ENCODE data around the gene ZNF622. TPM values are rescaled to one million over a fixed set of nuclear protein-coding genes. Genes with fewer than 3 reads are reported as not detected.

Gene ZNF622
- total and polyA plus RNA-seq, 2 of the 13 experiments (the other 11 are each of a cell fraction or from before 2014, with no cell fraction given): 12.1 to 44.7 TPM

DNA sequence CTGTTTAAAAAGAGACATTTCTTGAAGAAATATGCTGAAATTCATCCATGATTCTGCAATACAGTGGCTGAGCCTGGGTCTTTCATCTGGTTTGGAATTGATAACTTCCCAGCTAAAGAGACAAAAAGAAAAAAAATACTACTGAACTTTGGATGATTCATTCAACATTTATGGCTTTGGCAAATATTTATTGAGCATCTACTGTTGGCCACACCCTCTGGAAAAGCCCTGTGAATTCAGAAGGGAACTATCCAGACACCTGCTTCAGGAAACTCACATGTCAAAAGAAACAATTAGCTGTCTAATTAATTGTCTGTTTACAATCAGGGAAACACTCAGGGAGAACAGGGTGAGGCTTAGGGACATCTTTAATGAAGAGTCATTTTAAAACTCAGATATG lies 17.8 kb upstream of the ZNF622 start:
- DNase-seq (ENCODE audit: low spot score) (no peak), FAIRE-seq (no peak), ATAC-seq (no peak)
- no peak for TF ChIP-seq ZBTB43 (CRISPR knock-in tag; conservative IDR thresholded peaks at IDR 0.05)
- no peak for TF ChIP-seq ZNF296 (CRISPR knock-in tag; conservative IDR thresholded peaks at IDR 0.05)
- no peaks in the 10 kb centered on the region; a peak in 1 of 5 replicates for H3K27me3 ChIP-seq (ENCODE audit: control insufficient read depth in 1 of 2, insufficient read depth in 2 of 2, low read length in 2 of 2)
- no peaks in the 10 kb centered on the region for H3K36me3 ChIP-seq (replicated peaks in 1 of 2; ENCODE audit: control insufficient read depth in 1 of 2, insufficient read depth in 2 of 2, low read length in 2 of 2)
- ChIA-PET POLR2A (no interaction called here), CTCF (ENCODE audit: low intra/inter-chr PET ratio, low total read pairs) (no interaction called here)
- H4K20me1 ChIP-seq (ENCODE audit: insufficient read depth, low read length): no peaks in the 10 kb centered on the region
- no peaks in the 10 kb centered on the region for H3K79me2 ChIP-seq (ENCODE audit: insufficient read depth, low read length)
- no peak overlapping the region for H3K4me2 ChIP-seq (ENCODE audit: low read depth, low read length)
- in situ Hi-C loops (cut with HindIII; ENCODE audit: extremely low pct_ligation_motif_present, low pct_unique_long_range_greater_than_20kb) (loop anchor here (10.0 kb wide), 1 partner anchor 181 kb away; no protein-coding TSS in a partner anchor), intact Hi-C loops (cut with micrococcal nuclease; ENCODE audit: unreplicated experiment) (no loop called here)
- H3K9ac ChIP-seq (ENCODE audit: insufficient read depth, low read depth, low read length): no peak overlapping the region
- H3K4me3 ChIP-seq (replicated peaks in 1 of 3; ENCODE audit: insufficient read depth in 1 of 3, low read depth in 2 of 3, low read length in 3 of 3): no peak overlapping the region
- H3K9me3 ChIP-seq (ENCODE audit: low read length): no peaks in the 10 kb centered on the region
- H2AFZ ChIP-seq (ENCODE audit: low read length): no peak overlapping the region
- H3K27ac ChIP-seq (ENCODE audit: extremely low read length, insufficient read depth, low read length): no peak overlapping the region
- BruUV-seq (replicated peaks): no TSS peak
- H3K4me1 ChIP-seq (ENCODE audit: insufficient read depth, low read length): no peaks in the 10 kb centered on the region

DNA sequence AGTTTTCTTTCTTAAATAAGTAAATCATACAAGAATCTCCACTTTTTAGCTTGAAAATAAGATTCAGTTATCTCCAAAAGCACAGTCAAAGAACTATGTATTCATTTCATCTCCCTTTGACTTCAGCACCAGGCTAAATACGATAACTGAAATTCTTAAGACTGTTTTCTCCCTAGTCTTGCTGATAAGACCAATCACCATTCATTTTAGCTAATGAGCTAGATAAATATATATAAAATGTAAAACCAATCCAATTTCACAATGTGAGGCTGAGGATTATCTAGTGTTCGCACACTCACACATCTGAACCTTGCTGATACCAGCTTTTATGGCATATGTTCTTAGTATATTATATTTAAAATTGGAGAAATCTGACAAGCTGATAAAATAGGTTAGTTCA lies 17.3 kb upstream of the ZNF622 start:
- DNase-seq (ENCODE audit: low spot score): no peak
- no peak overlapping the region for H3K9ac ChIP-seq (ENCODE audit: insufficient read depth, low read depth, low read length)
- H3K4me2 ChIP-seq (ENCODE audit: low read depth, low read length): no peak overlapping the region
- no peak overlapping the region for H3K27ac ChIP-seq (ENCODE audit: extremely low read length, insufficient read depth, low read length)
- 12% methylated on average over 2 of the region's 2 CpGs for WGBS (ENCODE audit: low lambda C conversion rate)
- intact Hi-C loops (cut with micrococcal nuclease; ENCODE audit: unreplicated experiment): no loop called here
- in situ Hi-C loops (cut with HindIII; ENCODE audit: extremely low pct_ligation_motif_present, low pct_unique_long_range_greater_than_20kb): loop anchor here (10.0 kb wide), 1 partner anchor 182 kb away; no protein-coding TSS in a partner anchor
- no peak for ATAC-seq
- H3K27me3 ChIP-seq (ENCODE audit: control insufficient read depth in 1 of 2, insufficient read depth in 2 of 2, low read length in 2 of 2): no peaks in the 10 kb centered on the region; a peak in 1 of 5 replicates
- H3K36me3 ChIP-seq (replicated peaks in 1 of 2; ENCODE audit: control insufficient read depth in 1 of 2, insufficient read depth in 2 of 2, low read length in 2 of 2): no peaks in the 10 kb centered on the region
- BruUV-seq (replicated peaks): no TSS peak
- no peaks in the 10 kb centered on the region for H3K9me3 ChIP-seq (ENCODE audit: low read length)
- no peak overlapping the region for H2AFZ ChIP-seq (ENCODE audit: low read length)
- no peaks in the 10 kb centered on the region for H3K79me2 ChIP-seq (ENCODE audit: insufficient read depth, low read length)
- H4K20me1 ChIP-seq (ENCODE audit: insufficient read depth, low read length): no peaks in the 10 kb centered on the region
- FAIRE-seq: no peak
- CTCF ChIA-PET (ENCODE audit: low intra/inter-chr PET ratio, low total read pairs): no interaction called here
- H3K4me3 ChIP-seq (replicated peaks in 1 of 3; ENCODE audit: insufficient read depth in 1 of 3, low read depth in 2 of 3, low read length in 3 of 3): no peak overlapping the region
- H3K4me1 ChIP-seq (ENCODE audit: insufficient read depth, low read length): no peaks in the 10 kb centered on the region
- POLR2A ChIA-PET: no interaction called here
- no peak for TF ChIP-seq ZNF800 (CRISPR knock-in tag; IDR thresholded peaks at IDR 0.05)
- TF ChIP-seq HOXA9 (CRISPR knock-in tag; IDR thresholded peaks at IDR 0.05; ENCODE audit: borderline replicate concordance): no peak
- TF ChIP-seq, protein P1, sequence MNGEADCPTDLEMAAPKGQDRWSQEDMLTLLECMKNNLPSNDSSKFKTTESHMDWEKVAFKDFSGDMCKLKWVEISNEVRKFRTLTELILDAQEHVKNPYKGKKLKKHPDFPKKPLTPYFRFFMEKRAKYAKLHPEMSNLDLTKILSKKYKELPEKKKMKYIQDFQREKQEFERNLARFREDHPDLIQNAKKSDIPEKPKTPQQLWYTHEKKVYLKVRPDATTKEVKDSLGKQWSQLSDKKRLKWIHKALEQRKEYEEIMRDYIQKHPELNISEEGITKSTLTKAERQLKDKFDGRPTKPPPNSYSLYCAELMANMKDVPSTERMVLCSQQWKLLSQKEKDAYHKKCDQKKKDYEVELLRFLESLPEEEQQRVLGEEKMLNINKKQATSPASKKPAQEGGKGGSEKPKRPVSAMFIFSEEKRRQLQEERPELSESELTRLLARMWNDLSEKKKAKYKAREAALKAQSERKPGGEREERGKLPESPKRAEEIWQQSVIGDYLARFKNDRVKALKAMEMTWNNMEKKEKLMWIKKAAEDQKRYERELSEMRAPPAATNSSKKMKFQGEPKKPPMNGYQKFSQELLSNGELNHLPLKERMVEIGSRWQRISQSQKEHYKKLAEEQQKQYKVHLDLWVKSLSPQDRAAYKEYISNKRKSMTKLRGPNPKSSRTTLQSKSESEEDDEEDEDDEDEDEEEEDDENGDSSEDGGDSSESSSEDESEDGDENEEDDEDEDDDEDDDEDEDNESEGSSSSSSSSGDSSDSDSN (CRISPR knock-in tag; IDR thresholded peaks at IDR 0.05): no peak
- no peak for TF ChIP-seq ZFYVE20 (CRISPR knock-in tag; IDR thresholded peaks at IDR 0.05; ENCODE audit: borderline replicate concordance, low read depth)
- TF ChIP-seq, protein P2, sequence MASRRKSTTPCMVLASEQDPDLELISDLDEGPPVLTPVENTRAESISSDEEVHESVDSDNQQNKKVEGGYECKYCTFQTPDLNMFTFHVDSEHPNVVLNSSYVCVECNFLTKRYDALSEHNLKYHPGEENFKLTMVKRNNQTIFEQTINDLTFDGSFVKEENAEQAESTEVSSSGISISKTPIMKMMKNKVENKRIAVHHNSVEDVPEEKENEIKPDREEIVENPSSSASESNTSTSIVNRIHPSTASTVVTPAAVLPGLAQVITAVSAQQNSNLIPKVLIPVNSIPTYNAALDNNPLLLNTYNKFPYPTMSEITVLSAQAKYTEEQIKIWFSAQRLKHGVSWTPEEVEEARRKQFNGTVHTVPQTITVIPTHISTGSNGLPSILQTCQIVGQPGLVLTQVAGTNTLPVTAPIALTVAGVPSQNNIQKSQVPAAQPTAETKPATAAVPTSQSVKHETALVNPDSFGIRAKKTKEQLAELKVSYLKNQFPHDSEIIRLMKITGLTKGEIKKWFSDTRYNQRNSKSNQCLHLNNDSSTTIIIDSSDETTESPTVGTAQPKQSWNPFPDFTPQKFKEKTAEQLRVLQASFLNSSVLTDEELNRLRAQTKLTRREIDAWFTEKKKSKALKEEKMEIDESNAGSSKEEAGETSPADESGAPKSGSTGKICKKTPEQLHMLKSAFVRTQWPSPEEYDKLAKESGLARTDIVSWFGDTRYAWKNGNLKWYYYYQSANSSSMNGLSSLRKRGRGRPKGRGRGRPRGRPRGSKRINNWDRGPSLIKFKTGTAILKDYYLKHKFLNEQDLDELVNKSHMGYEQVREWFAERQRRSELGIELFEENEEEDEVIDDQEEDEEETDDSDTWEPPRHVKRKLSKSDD (CRISPR knock-in tag; IDR thresholded peaks at IDR 0.05; ENCODE audit: low read depth): no peak

All from HepG2 (cell line).